Measurements from ENCODE around the gene RAMP2. TPM values are rescaled to one million over a fixed set of nuclear protein-coding genes. Genes with fewer than 3 reads are reported as not detected.

The RAMP2 gene
- total RNA-seq, 6 donors from 2014 or later = 12.2 to 120 (median 55.8) TPM; not detected in 1

GRCh38 chr17:42784811-42785592 lies 24.0 kb downstream of the RAMP2 start:
- peak in 1 of 2 donors; percentile 86 for DNase-seq
- TF ChIP-seq POLR2A (IDR thresholded peaks at IDR 0.05) (no peak), EP300 (IDR thresholded peaks at IDR 0.05) (no peak), POLR2AphosphoS5 (IDR thresholded peaks at IDR 0.05) (no peak), CTCF (IDR thresholded peaks at IDR 0.05) (no peak)
- peaks cover 0 to 56% (median 13%) of the 10 kb centered on the region in 4 donors for H3K27me3 ChIP-seq
- ATAC-seq (ENCODE audit: low FRiP score in 2 of 2) = no peak
- H3K4me3 ChIP-seq = no peak overlapping the region
- H3K9me3 ChIP-seq = no peaks in the 10 kb centered on the region
- peaks cover 16 to 28% (median 23%) of the 10 kb centered on the region in 4 donors for H3K4me1 ChIP-seq
- no peaks in the 10 kb centered on the region for H3K36me3 ChIP-seq
- 42 to 59% methylated on average over 50 of the region's 52 CpGs for WGBS, 2 donors
- no peak overlapping the region for H3K27ac ChIP-seq

GRCh38 chr17:42787266-42787665 lies 26.2 kb downstream of the RAMP2 start:
- no peaks in the 10 kb centered on the region for H3K9me3 ChIP-seq
- no peak for TF ChIP-seq EP300 (IDR thresholded peaks at IDR 0.05)
- TF ChIP-seq POLR2A (IDR thresholded peaks at IDR 0.05) = no peak
- no peak for TF ChIP-seq CTCF (IDR thresholded peaks at IDR 0.05)
- TF ChIP-seq POLR2AphosphoS5 (IDR thresholded peaks at IDR 0.05) = no peak
- no peak overlapping the region for H3K27ac ChIP-seq
- no peak for ATAC-seq (ENCODE audit: low FRiP score in 2 of 2)
- no peaks in the 10 kb centered on the region for H3K36me3 ChIP-seq
- 86 to 91% methylated on average over 10 to 11 of the region's 11 CpGs for WGBS, 2 donors
- H3K4me3 ChIP-seq = no peak overlapping the region
- peak in 1 of 2 donors; percentile 12 for DNase-seq
- peaks cover 0 to 36% (median 6%) of the 10 kb centered on the region in 4 donors for H3K27me3 ChIP-seq
- H3K4me1 ChIP-seq = peaks cover 4 to 20% (median 11%) of the 10 kb centered on the region in 4 donors

- Histone ChIP-seq H3K27ac (no peak overlapping the region), H3K4me3 (no peak overlapping the region), H3K9me3 (no peaks in the 10 kb centered on the region), H3K36me3 (peaks cover 0 to 8% (median 0%) of the 10 kb centered on the region in 4 donors), H3K27me3 (no peaks in the 10 kb centered on the region), H3K4me1 (peaks cover under 1 to 7% (median 4%) of the 10 kb centered on the region in 4 donors)
- ATAC-seq (ENCODE audit: low FRiP score in 2 of 2) = no peak
- DNase-seq = no peak
- 75 to 83% methylated on average over 2 of the region's 2 CpGs for WGBS, 2 donors
- no peak for TF ChIP-seq CTCF (IDR thresholded peaks at IDR 0.05)
- TF ChIP-seq POLR2A (IDR thresholded peaks at IDR 0.05) = no peak
- no peak for TF ChIP-seq EP300 (IDR thresholded peaks at IDR 0.05)
- TF ChIP-seq POLR2AphosphoS5 (IDR thresholded peaks at IDR 0.05) = no peak
Observed at GRCh38 chr17:42791948-42792347, 30.9 kb downstream of the RAMP2 start.

- 68 to 77% methylated on average over 5 of the region's 5 CpGs for WGBS, 2 donors
- Histone ChIP-seq H3K36me3 (peaks cover 0 to 8% (median 0%) of the 10 kb centered on the region in 4 donors), H3K27ac (no peak overlapping the region), H3K4me1 (peaks cover 6 to 13% (median 10%) of the 10 kb centered on the region in 4 donors), H3K9me3 (no peaks in the 10 kb centered on the region), H3K27me3 (no peaks in the 10 kb centered on the region), H3K4me3 (no peak overlapping the region)
- no peak for TF ChIP-seq CTCF (IDR thresholded peaks at IDR 0.05)
- no peak for TF ChIP-seq EP300 (IDR thresholded peaks at IDR 0.05)
- TF ChIP-seq POLR2AphosphoS5 (IDR thresholded peaks at IDR 0.05) = no peak
- no peak for TF ChIP-seq POLR2A (IDR thresholded peaks at IDR 0.05)
- DNase-seq = no peak
- ATAC-seq (ENCODE audit: low FRiP score in 2 of 2) = no peak
Observed at GRCh38 chr17:42792545-42792944, 31.5 kb downstream of the RAMP2 start.
